Liver (tissue), 9 donors: Measurements from ENCODE around the gene IL21R. TPM values are rescaled to one million over a fixed set of nuclear protein-coding genes. Genes with fewer than 3 reads are reported as not detected.

Experiments used
- DNase-seq: peaks from one replicate; pipeline ENCODE4 v3.0.0-alpha.2; 2017; ENCODE audit warnings: low spot score
- H3K27ac ChIP-seq, 2 donors: one replicate each; pipeline ENCODE4 v1.7.0; 2013; ENCODE audit warnings: inconsistent platforms in 2 of 2, low read length in 2 of 2, control low read depth in 1 of 2, low read depth in 1 of 2, mild to moderate bottlenecking in 1 of 2
- H3K27me3 ChIP-seq, 4 donors: one replicate each; pipeline versions ENCODE4 v1.6.1 to v1.7.0; 2013; ENCODE audit warnings: low read length in 3 of 4, inconsistent platforms in 1 of 4, mild to moderate bottlenecking in 1 of 4, moderate library complexity in 1 of 4; ENCODE audit not compliant: control insufficient read depth in 4 of 4, insufficient read depth in 4 of 4
- H3K36me3 ChIP-seq, 4 donors: one replicate each; pipeline versions ENCODE4 v1.6.1 to v1.7.0; 2013; ENCODE audit warnings: low read length in 3 of 4, mild to moderate bottlenecking in 3 of 4, low read depth in 1 of 4, moderate library complexity in 1 of 4; ENCODE audit not compliant: control insufficient read depth in 4 of 4, insufficient read depth in 3 of 4
- H3K4me1 ChIP-seq, 4 donors: one replicate each; pipeline versions ENCODE4 v1.6.1 to v1.7.0; 2013; ENCODE audit warnings: low read length in 3 of 4, mild to moderate bottlenecking in 3 of 4, moderate library complexity in 1 of 4; ENCODE audit not compliant: control insufficient read depth in 4 of 4, insufficient read depth in 4 of 4
- H3K4me3 ChIP-seq, 3 donors: one replicate each; pipeline versions ENCODE4 v1.6.1 to v1.7.0; 2013; ENCODE audit warnings: low read length in 3 of 3, control low read depth in 1 of 3, low read depth in 1 of 3, mild to moderate bottlenecking in 1 of 3
- H3K9ac ChIP-seq, 2 donors: one replicate each; pipeline ENCODE4 v1.7.0; 2013; ENCODE audit warnings: low read length in 2 of 2, mild to moderate bottlenecking in 2 of 2, moderate library complexity in 2 of 2, control low read depth in 1 of 2, low read depth in 1 of 2
- H3K9me3 ChIP-seq, 4 donors: one replicate each; pipeline versions ENCODE4 v1.6.1 to v1.7.0; 2013; ENCODE audit warnings: low read length in 3 of 4; ENCODE audit not compliant: control insufficient read depth in 4 of 4
- EGR1 ChIP-seq, 2 donors: IDR thresholded peaks; 2 replicates each; pipeline ENCODE4 v1.6.1; 2016 to 2018; ENCODE audit warnings: antibody characterized with exemption in 2 of 2, low read depth in 2 of 2
- FOXA1 ChIP-seq: IDR thresholded peaks from 2 replicates; pipeline ENCODE4 v1.6.1; 2016; ENCODE audit warnings: antibody characterized with exemption
- FOXA2 ChIP-seq: IDR thresholded peaks from 2 replicates; pipeline ENCODE4 v1.6.1; 2016; ENCODE audit warnings: antibody characterized with exemption
- GABPA ChIP-seq, 2 donors: IDR thresholded peaks in 1 of 2; conservative IDR thresholded peaks in 1 of 2; 2 replicates each; pipeline ENCODE4 v1.6.1; 2016; ENCODE audit warnings: antibody characterized with exemption in 2 of 2, mild to moderate bottlenecking in 1 of 2, moderate library complexity in 1 of 2
- HNF4G ChIP-seq: IDR thresholded peaks from 2 replicates; pipeline ENCODE4 v1.6.1; 2016; ENCODE audit warnings: antibody characterized with exemption
- NR2F2 ChIP-seq: IDR thresholded peaks from 2 replicates; pipeline ENCODE4 v1.6.1; 2016; ENCODE audit warnings: antibody characterized with exemption
- RAD21 ChIP-seq, 2 donors: IDR thresholded peaks; 2 replicates each; pipeline ENCODE4 v1.6.1; 2016; ENCODE audit warnings: antibody characterized with exemption in 2 of 2, mild to moderate bottlenecking in 2 of 2
- RXRA ChIP-seq, 2 donors: IDR thresholded peaks; 2 replicates each; pipeline ENCODE4 v1.6.1; 2017 to 2018; ENCODE audit warnings: antibody characterized with exemption in 2 of 2, mild to moderate bottlenecking in 1 of 2
- TAF1 ChIP-seq: conservative IDR thresholded peaks from 2 replicates; pipeline ENCODE4 v1.6.1; 2016; ENCODE audit warnings: antibody characterized with exemption, mild to moderate bottlenecking
- WGBS: extraction: QIAGEN DNeasy Blood & Tissue Kit; methylation state at CpG from one replicate; pipeline ENCODE4 v1.1.7; 2013; 5-methylcytosine and 5-hydroxymethylcytosine counted together
- polyA plus RNA-seq, 2 donors: library from polyadenylated mRNA; stranded (reverse) in 1 of 2; unstranded in 1 of 2; fragments of 200-250 nt in 1 of 2; fragments of >200 nt in 1 of 2; fragmentation: Nextera tagmentation in 1 of 2; extraction: Ambion mirVana in 1 of 2; gene quantifications; one replicate each; pipeline versions ENCODE4 v1.2.1 to v1.2.3, GENCODE V29; 2013 to 2015
- total RNA-seq, 2 donors: library from RNA; depleted of rRNA; stranded (reverse); fragments of >200 nt; gene quantifications; one replicate each; pipeline ENCODE4 v1.2.3, GENCODE V29; 2014
- TF ChIP-seq, protein P1 (sequence below): IDR thresholded peaks from 2 replicates; pipeline ENCODE4 v1.6.1; 2016; ENCODE audit warnings: antibody characterized with exemption, mild to moderate bottlenecking
- TF ChIP-seq, protein P2 (sequence below): IDR thresholded peaks from 2 replicates; pipeline ENCODE4 v1.6.1; 2016; ENCODE audit warnings: antibody characterized with exemption
- TF ChIP-seq, protein P3 (sequence below): IDR thresholded peaks from 2 replicates; pipeline ENCODE4 v1.6.1; 2016; ENCODE audit warnings: antibody characterized with exemption
- donor health status: healthy.
- donor health status: healthy.
- donor health status: healthy.
- donor health status: healthy.
- donor health status: healthy.

The IL21R gene
- total and polyA plus RNA-seq, 4 donors = 0.19 to 0.84 (median 0.39) TPM

DNA sequence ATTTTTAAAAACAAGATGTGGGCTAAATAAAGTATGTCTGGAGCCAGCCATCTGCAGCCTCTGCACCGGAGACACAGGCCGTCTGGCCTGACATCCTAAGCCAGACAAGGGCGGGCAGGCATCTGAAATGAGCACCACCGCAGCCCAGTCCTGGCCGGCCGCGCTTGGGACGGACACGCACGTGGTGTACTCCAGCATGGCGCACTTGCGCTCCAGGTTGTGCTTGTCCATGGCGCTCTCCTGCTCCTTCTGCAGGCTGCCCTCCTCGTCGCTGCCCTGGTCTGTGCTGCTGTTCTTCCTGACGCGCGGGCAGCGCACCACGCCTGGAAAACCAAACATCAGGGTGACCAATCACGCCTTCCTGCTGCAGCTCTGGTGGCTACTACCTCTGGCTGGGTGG lies 87.4 kb downstream of the IL21R start (continued):
- TF ChIP-seq, protein P1, sequence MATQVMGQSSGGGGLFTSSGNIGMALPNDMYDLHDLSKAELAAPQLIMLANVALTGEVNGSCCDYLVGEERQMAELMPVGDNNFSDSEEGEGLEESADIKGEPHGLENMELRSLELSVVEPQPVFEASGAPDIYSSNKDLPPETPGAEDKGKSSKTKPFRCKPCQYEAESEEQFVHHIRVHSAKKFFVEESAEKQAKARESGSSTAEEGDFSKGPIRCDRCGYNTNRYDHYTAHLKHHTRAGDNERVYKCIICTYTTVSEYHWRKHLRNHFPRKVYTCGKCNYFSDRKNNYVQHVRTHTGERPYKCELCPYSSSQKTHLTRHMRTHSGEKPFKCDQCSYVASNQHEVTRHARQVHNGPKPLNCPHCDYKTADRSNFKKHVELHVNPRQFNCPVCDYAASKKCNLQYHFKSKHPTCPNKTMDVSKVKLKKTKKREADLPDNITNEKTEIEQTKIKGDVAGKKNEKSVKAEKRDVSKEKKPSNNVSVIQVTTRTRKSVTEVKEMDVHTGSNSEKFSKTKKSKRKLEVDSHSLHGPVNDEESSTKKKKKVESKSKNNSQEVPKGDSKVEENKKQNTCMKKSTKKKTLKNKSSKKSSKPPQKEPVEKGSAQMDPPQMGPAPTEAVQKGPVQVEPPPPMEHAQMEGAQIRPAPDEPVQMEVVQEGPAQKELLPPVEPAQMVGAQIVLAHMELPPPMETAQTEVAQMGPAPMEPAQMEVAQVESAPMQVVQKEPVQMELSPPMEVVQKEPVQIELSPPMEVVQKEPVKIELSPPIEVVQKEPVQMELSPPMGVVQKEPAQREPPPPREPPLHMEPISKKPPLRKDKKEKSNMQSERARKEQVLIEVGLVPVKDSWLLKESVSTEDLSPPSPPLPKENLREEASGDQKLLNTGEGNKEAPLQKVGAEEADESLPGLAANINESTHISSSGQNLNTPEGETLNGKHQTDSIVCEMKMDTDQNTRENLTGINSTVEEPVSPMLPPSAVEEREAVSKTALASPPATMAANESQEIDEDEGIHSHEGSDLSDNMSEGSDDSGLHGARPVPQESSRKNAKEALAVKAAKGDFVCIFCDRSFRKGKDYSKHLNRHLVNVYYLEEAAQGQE = no peak
- no peak for TF ChIP-seq RAD21 (IDR thresholded peaks at IDR 0.05)
- no peak for TF ChIP-seq HNF4G
- no peak for TF ChIP-seq RXRA (IDR thresholded peaks at IDR 0.05)
- TF ChIP-seq, protein P2, sequence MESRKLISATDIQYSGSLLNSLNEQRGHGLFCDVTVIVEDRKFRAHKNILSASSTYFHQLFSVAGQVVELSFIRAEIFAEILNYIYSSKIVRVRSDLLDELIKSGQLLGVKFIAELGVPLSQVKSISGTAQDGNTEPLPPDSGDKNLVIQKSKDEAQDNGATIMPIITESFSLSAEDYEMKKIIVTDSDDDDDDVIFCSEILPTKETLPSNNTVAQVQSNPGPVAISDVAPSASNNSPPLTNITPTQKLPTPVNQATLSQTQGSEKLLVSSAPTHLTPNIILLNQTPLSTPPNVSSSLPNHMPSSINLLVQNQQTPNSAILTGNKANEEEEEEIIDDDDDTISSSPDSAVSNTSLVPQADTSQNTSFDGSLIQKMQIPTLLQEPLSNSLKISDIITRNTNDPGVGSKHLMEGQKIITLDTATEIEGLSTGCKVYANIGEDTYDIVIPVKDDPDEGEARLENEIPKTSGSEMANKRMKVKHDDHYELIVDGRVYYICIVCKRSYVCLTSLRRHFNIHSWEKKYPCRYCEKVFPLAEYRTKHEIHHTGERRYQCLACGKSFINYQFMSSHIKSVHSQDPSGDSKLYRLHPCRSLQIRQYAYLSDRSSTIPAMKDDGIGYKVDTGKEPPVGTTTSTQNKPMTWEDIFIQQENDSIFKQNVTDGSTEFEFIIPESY = no peak
- TF ChIP-seq EGR1 (IDR thresholded peaks at IDR 0.05; ENCODE audit: low read depth in 2 of 2) = no peak

DNA sequence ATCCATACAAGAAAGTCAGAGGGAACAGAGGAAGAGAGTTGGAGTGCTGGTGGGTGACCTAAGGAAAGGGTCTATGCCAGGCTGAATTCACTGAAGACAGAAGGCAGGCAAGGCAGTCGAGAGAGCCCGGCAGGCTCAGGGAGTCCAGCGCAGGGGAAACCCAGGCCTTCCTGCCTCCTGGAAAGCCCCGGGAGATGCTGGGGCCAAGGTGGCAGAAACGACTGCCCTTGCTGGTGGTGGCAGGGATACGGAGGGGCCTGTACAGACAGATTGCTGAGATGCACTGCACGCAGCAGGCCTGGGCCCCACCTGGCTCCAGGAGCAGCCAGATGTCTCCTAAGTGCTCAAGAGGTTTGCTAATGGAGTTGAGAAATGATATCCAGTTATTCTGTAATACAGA lies 87.9 kb downstream of the IL21R start:
- no peak overlapping the region for H3K4me3 ChIP-seq
- H3K4me1 ChIP-seq = no peaks in the 10 kb centered on the region
- WGBS = 94% methylated on average over 7 of the region's 7 CpGs
- TF ChIP-seq NR2F2 = no peak
- TF ChIP-seq RAD21 (IDR thresholded peaks at IDR 0.05) = no peak
- no peak for TF ChIP-seq RXRA (IDR thresholded peaks at IDR 0.05)
- no peak for TF ChIP-seq HNF4G
- TF ChIP-seq, protein P3, sequence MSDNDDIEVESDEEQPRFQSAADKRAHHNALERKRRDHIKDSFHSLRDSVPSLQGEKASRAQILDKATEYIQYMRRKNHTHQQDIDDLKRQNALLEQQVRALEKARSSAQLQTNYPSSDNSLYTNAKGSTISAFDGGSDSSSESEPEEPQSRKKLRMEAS = no peak
- TF ChIP-seq, protein P1 = no peak
- TF ChIP-seq TAF1 = no peak
- no peak for TF ChIP-seq FOXA1
- no peak for TF ChIP-seq GABPA (IDR thresholded peaks at IDR 0.05 in 1 of 2, conservative IDR thresholded peaks at IDR 0.05 in 1 of 2)
- TF ChIP-seq FOXA2 = no peak
- no peak for DNase-seq
- H3K9ac ChIP-seq = no peak overlapping the region
- H3K27me3 ChIP-seq = no peaks in the 10 kb centered on the region
- peaks cover 28 to 94% (median 65%) of the 10 kb centered on the region in 4 donors for H3K36me3 ChIP-seq
- no peak overlapping the region for H3K27ac ChIP-seq
- no peaks in the 10 kb centered on the region for H3K9me3 ChIP-seq
